ENCODE data around the gene OR5D16.
"Not testable (repeated sequence)": the region's sequence is repeated elsewhere in the genome, so short reads cannot be mapped to it uniquely, and the experiment has no call there.

Gene OR5D16

DNA sequence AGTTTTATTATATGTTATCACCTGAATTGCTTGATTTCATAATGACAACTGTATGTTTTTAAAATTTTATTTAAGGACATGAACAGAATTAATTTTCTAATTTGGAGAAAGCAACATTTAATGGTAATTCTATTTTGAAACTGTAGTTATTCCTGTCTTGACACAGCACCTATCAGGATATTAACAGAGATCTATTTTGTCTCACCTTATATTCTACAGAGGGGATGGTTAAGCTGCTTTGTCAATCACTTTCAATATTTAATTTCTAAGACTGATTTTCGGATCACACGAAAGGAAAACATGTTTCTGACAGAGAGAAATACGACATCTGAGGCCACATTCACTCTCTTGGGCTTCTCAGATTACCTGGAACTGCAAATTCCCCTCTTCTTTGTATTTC is at the start of gene OR5D16:
OR5D16 (plus strand) TSS at position 301 of the 400 bp plus-strand sequence; CDS start at position 301, 0 bp downstream.
- DNase-seq, result no peak

DNA sequence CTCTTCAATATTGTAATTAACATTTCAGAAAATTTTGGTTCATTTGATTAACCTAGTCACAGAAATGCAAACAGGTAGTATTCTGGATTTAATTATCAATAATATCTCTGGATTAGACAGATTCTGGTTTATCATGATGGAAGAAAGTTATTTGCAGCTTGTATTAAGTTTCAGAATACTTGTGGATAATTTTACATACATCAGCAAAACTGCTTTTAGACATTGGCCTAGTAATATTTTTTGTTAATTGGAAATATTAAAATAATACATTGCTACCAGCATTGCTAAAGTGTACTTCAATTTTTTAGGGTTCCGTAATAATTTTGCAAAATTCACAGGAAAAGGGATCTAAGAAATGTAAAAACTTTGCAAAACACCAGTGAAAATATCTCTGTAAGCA is 46.9 kb upstream of the OR5D16 start:
- DNase-seq, result no peak

DNA sequence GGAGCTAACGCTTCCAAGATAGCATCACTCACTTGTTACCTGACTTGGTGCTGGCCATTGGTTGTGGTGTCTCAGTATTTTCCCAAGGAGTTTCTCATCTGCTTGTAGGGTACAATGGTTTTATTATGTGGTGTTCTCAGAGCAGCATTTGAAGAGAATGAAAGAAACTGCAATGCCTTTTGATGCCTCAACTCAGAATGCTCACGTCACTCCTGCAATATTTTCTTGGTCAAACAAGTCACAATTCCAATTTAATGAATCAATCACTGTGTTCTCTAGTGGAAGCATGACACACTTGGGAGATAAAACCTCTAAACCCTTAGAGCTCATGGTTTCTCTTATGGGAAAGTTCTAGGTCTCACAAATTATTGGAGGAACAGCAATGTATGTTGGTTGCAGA is 45.2 kb upstream of the OR5D16 start:
- DNase-seq, result no peak

GRCh38 chr11:55795256-55795655 is 43.3 kb upstream of the OR5D16 start, which contains the start of gene OR5D14:
OR5D14 (plus strand) TSS chr11:55795556; CDS start chr11:55795556, 0 bp downstream.
- no peak for DNase-seq

GRCh38 chr11:55806248-55806647 is 32.3 kb upstream of the OR5D16 start:
- DNase-seq, result no peak

DNA sequence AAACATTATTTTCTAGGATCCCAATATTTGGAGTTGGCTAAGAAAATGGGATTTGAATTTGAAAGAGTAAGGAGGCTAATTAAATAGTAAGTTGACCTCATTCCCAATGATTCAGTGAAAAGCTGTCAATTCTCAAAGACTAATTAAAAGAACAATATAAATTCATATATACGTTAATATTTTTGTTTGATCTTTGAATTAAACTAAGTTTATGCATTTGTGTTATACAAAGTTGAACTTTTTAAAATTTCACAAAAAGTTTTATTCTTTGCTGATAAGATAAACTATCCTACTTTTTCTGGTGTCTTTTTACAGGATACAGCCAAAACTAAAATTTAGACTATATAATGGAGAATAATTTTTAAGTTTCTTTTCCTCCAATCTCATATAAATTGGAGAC is 27.5 kb upstream of the OR5D16 start, which contains the start of gene OR5L1:
OR5L1 (plus strand) TSS at position 301 of the 400 bp plus-strand sequence. CDS start 100 bp downstream, outside the sequence.
- DNase-seq, result no peak

DNA sequence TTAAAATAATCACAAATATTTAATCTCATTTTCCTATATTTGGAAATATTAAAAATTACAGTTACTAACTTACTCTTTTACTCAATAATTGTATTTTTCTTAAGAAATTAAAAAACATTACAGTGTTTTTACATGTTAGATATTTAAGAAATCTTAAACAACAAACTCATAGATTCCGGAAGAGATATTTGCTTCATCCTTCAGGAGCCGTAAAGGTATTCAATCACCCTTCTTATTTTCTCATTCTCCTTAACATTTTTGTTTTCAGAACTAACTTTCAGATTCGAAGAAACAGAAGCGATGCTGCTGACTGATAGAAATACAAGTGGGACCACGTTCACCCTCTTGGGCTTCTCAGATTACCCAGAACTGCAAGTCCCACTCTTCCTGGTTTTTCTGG is 19.2 kb upstream of the OR5D16 start, which contains the start of gene OR5D18:
OR5D18 (plus strand) TSS at position 301 of the 400 bp plus-strand sequence; CDS start at position 301, 0 bp downstream.
- DNase-seq, result no peak

- DNase-seq, result no peak
Measured at GRCh38 chr11:55826919-55827318, 11.6 kb upstream of the OR5D16 start, which contains the start of gene OR5L2. OR5L2 (plus strand) TSS chr11:55827219; CDS start chr11:55827219, 0 bp downstream.

- DNase-seq, result no peak
Measured at GRCh38 chr11:55847453-55847852, 8.9 kb downstream of the OR5D16 start.

DNA sequence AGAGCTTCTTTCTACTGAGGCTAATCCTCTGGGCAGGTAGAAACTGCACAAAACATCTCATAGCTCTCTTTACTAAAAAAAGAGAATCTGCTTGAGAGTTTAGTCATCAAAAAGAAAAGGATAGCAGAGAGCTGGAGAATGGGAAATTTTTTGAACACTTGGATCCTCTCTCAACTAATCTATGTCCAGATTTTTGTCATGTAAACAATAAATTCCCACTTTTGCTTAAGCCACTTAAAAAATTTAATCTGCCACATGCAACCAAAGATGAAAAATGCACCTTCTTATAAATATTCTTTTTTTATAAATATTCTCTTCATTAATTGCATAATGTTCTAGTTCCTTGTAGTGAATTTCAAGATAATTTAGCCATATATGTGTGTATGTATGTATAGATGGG is 10.5 kb downstream of the OR5D16 start:
- no peak for DNase-seq

- DNase-seq, result no peak
Measured at GRCh38 chr11:55852141-55852540, 13.6 kb downstream of the OR5D16 start.

DNA sequence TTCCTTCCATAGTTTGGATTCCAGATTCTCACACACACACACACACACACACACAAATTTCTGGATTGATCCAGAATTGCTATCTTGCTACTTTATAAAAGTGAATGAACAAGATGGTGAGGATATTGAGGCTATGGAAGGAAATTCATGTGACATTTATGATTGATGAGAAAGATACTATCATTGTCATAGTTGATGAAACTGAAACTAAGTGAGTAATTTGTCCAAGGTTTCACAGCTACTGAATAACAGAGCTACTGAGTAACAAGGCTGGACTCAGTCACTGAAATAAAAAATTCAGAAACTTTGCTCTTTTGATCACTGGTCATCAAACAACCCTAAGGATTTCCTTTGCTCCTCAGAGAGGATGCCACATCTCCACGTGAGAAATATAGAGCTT is 16.2 kb downstream of the OR5D16 start:
- no peak for DNase-seq

DNA sequence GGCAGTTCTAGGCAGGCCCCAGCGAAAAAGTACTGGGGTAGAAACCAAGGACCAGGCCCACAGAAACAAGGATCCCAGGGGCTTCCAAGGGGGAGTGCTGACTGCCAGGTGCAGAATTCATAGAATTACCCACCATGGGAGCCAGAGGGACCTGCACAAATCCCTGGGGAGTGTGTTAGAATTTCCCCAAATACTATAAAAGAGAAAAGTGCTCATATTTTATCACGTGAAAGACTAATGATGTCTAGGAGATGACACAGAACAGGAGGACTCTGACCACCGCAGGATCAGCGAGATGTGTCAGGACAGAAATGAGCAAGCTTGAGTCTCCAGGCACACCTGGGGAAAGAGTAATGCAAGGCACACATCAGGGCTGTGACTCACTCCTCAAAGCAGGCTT is 28.8 kb downstream of the OR5D16 start:
- DNase-seq, result not testable (repeated sequence)

DNA sequence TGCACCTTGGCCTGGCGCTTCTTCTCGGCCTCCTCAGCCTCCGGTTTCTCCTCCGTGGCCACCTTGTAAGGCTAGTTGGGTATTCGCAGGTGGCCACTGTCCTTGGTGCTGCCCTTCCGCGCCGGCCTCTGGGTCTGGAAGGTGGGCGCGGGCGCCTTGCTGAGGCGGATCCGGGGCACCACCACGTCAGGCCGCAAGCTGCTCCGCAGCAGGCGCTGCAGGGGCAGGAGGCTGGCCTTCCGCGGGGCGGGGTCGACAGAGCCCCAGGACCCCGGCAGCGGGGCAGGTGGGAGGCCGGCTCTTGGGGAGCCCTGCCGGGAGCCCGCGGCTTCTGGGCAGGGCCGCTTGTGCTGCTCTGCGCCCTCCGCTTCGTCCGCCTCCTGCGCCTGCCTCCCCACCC is 34.2 kb downstream of the OR5D16 start:
- not testable (repeated sequence) for DNase-seq

DNA sequence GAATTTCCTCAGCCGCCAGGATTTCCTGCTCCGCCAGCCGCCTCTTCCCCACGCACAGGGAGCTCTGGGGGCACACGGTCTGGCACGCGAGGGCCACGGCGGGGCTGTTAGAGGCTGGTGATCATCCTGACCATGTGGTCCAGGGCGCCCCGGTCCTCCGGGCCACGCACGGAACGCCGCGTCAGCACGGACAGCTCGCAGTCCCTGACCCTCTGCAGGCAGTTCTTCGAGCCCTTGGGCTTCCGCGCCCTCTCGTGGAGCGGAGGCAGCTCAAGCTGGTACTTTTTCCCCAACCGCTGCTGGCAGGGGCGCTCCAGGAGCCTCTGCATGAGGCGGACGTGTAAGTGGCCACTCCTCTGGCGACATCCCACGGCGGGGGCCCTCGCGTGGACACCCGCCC is 34.6 kb downstream of the OR5D16 start:
- DNase-seq, result not testable (repeated sequence)

DNA sequence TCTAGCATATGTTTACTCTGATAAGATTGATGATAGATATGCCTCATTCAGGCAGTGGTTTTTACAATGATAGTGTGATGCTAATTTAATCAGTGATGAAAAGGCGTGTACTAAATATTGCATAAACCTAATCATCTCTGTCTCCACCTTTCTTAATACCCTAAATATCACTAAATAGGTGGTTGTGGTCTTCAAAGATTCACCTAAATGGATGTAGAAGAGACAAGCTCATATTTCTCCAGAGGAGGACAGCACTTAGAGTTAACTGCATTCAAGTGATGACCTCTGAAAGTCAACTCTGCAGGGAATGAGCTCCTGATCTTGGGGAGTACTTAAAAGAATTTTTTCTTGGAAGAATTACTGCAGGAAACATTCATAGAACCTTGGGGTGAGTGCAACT is 44.4 kb downstream of the OR5D16 start, which contains the start of gene TRIM51:
TRIM51 (plus strand) TSS at position 301 of the 400 bp plus-strand sequence. CDS start 2,132 bp downstream, outside the sequence.
- DNase-seq, result not testable (repeated sequence)

- DNase-seq, result not testable (repeated sequence)
Measured at GRCh38 chr11:55884995-55885394, 46.4 kb downstream of the OR5D16 start.

DNA sequence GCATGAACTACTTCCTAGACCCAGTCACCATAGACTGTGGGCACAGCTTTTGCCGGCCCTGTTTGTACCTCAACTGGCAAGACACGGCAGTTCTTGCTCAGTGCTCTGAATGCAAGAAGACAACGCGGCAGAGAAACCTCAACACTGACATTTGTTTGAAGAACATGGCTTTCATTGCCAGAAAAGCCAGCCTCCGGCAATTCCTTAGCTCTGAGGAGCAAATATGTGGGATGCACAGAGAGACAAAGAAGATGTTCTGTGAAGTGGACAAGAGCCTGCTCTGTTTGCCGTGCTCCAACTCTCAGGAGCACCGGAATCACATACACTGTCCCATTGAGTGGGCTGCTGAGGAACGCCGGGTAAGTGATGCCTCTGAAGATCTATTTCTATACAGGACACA is 46.9 kb downstream of the OR5D16 start:
- DNase-seq, result not testable (repeated sequence)
